ENCODE data around the gene ONECUT1. TPM values are rescaled to one million over a fixed set of nuclear protein-coding genes. Genes with fewer than 3 reads are reported as not detected.
A peak's percentile ranks its signal among the peaks of the same experiment; 100 is the strongest.

The ONECUT1 gene
- total RNA-seq, 1 donor from 2014 or later = 0.69 TPM

GRCh38 chr15:52737720-52738119 lies 52.4 kb downstream of the ONECUT1 start:
- no peak for DNase-seq (ENCODE audit: low spot score)
- Mint-ChIP-seq H3K36me3 (ENCODE audit: low read depth, unreplicated experiment) (no peaks in the 10 kb centered on the region), H3K4me3 (ENCODE audit: unreplicated experiment) (no peak overlapping the region), H3K27ac (ENCODE audit: unreplicated experiment) (no peak overlapping the region), H3K4me1 (ENCODE audit: unreplicated experiment) (peaks cover 2% of the 10 kb centered on the region), H3K9me3 (ENCODE audit: unreplicated experiment) (no peaks in the 10 kb centered on the region), H3K27me3 (ENCODE audit: unreplicated experiment) (peaks cover 8% of the 10 kb centered on the region)
- no peak for TF ChIP-seq CTCF (IDR thresholded peaks at IDR 0.05; ENCODE audit: unreplicated experiment)

- TF ChIP-seq CTCF (IDR thresholded peaks at IDR 0.05; ENCODE audit: unreplicated experiment) = peak; percentile 99
- Mint-ChIP-seq H3K36me3 (ENCODE audit: low read depth, unreplicated experiment) (no peaks in the 10 kb centered on the region), H3K4me1 (ENCODE audit: unreplicated experiment) (peaks cover 9% of the 10 kb centered on the region), H3K9me3 (ENCODE audit: unreplicated experiment) (no peaks in the 10 kb centered on the region), H3K4me3 (ENCODE audit: unreplicated experiment) (no peak overlapping the region), H3K27ac (ENCODE audit: unreplicated experiment) (no peak overlapping the region), H3K27me3 (ENCODE audit: unreplicated experiment) (peaks cover 8% of the 10 kb centered on the region)
- DNase-seq (ENCODE audit: low spot score) = peak; percentile 79
These were observed 54.7 kb downstream of the ONECUT1 start for GRCh38 chr15:52735231-52736089.

- DNase-seq (ENCODE audit: low spot score) = no peak
- H3K36me3 Mint-ChIP-seq (ENCODE audit: low read depth, unreplicated experiment) = no peaks in the 10 kb centered on the region
- no peak overlapping the region for H3K4me3 Mint-ChIP-seq (ENCODE audit: unreplicated experiment)
- peaks cover 15% of the 10 kb centered on the region for H3K4me1 Mint-ChIP-seq (ENCODE audit: unreplicated experiment)
- peaks cover 1% of the 10 kb centered on the region for H3K27me3 Mint-ChIP-seq (ENCODE audit: unreplicated experiment)
- H3K9me3 Mint-ChIP-seq (ENCODE audit: unreplicated experiment) = no peaks in the 10 kb centered on the region
- TF ChIP-seq CTCF (IDR thresholded peaks at IDR 0.05; ENCODE audit: unreplicated experiment) = no peak
- H3K27ac Mint-ChIP-seq (ENCODE audit: unreplicated experiment) = no peak overlapping the region
These were observed 55.8 kb downstream of the ONECUT1 start for GRCh38 chr15:52734329-52734728.

- no peak overlapping the region for H3K4me3 Mint-ChIP-seq (ENCODE audit: unreplicated experiment)
- H3K27me3 Mint-ChIP-seq (ENCODE audit: unreplicated experiment) = peaks cover 1% of the 10 kb centered on the region
- no peaks in the 10 kb centered on the region for H3K9me3 Mint-ChIP-seq (ENCODE audit: unreplicated experiment)
- TF ChIP-seq CTCF (IDR thresholded peaks at IDR 0.05; ENCODE audit: unreplicated experiment) = no peak
- DNase-seq (ENCODE audit: low spot score) = no peak
- no peaks in the 10 kb centered on the region for H3K36me3 Mint-ChIP-seq (ENCODE audit: low read depth, unreplicated experiment)
- H3K27ac Mint-ChIP-seq (ENCODE audit: unreplicated experiment) = no peak overlapping the region
- H3K4me1 Mint-ChIP-seq (ENCODE audit: unreplicated experiment) = peaks cover 15% of the 10 kb centered on the region
These were observed 56.4 kb downstream of the ONECUT1 start for GRCh38 chr15:52733696-52734255.

- Mint-ChIP-seq H3K4me1 (ENCODE audit: unreplicated experiment) (peaks cover 16% of the 10 kb centered on the region), H3K4me3 (ENCODE audit: unreplicated experiment) (no peak overlapping the region), H3K27ac (ENCODE audit: unreplicated experiment) (no peak overlapping the region), H3K27me3 (ENCODE audit: unreplicated experiment) (no peaks in the 10 kb centered on the region), H3K9me3 (ENCODE audit: unreplicated experiment) (no peaks in the 10 kb centered on the region), H3K36me3 (ENCODE audit: low read depth, unreplicated experiment) (no peaks in the 10 kb centered on the region)
- no peak for TF ChIP-seq CTCF (IDR thresholded peaks at IDR 0.05; ENCODE audit: unreplicated experiment)
- DNase-seq (ENCODE audit: low spot score) = no peak
These were observed 57.0 kb downstream of the ONECUT1 start for GRCh38 chr15:52733088-52733487.

Measured in endothelial cell (in vitro differentiated cells).